HEK293 (cell line): Measurements from ENCODE around the gene AMOTL1.

Experiments used
- CTCF ChIA-PET: fragments of 350-600 bp; formaldehyde crosslinking; extraction: SDS; loops from one replicate; lab custom pipeline; 2021; ENCODE audit warnings: antibody characterized with exemption; lab: Yijun Ruan, JAX
- POLR2A ChIA-PET: fragments of 300-600 bp; formaldehyde crosslinking; extraction: SDS; loops from one replicate; lab custom pipeline; 2020; ENCODE audit warnings: antibody characterized with exemption, inconsistent platforms; lab: Yijun Ruan, JAX
- H3K27ac ChIP-seq: fragments of 200-500 bp; sonication (Bioruptor generic); 2 replicates; pipeline ENCODE4 v1.5.1; 2014; ENCODE audit warnings: low read depth, low read length, control low read depth, inconsistent platforms; ENCODE audit errors: extremely low read depth
- H3K36me3 ChIP-seq, 2 experiments: fragments of 200-500 bp in 1 of 2; sonication (Bioruptor generic) in 1 of 2; 1 replicate in 1 of 2; 2 replicates in 1 of 2; pipeline ENCODE4 v1.5.1; 2014 to 2017; ENCODE audit warnings: inconsistent platforms in 2 of 2, low read length in 2 of 2; ENCODE audit not compliant: control insufficient read depth in 2 of 2, insufficient read depth in 1 of 2
- H3K4me1 ChIP-seq: fragments of 200-500 bp; sonication (Bioruptor generic); 2 replicates; pipeline ENCODE4 v1.5.1; 2014; ENCODE audit warnings: mild to moderate bottlenecking, low read length, inconsistent platforms; ENCODE audit not compliant: control insufficient read depth, insufficient read depth
- H3K4me3 ChIP-seq: 2 replicates; pipeline ENCODE4 v1.5.1; 2011; ENCODE audit warnings: low read depth, mild to moderate bottlenecking, control low read depth, low read length, moderate library complexity
- H3K9me3 ChIP-seq: fragments of 200-500 bp; sonication (Bioruptor generic); 2 replicates; pipeline ENCODE4 v1.5.1; 2014; ENCODE audit warnings: low read depth, low read length, inconsistent platforms; ENCODE audit not compliant: control insufficient read depth, insufficient read depth
- KLF16 ChIP-seq: fragments of 450-650 bp; formaldehyde crosslinking; IDR thresholded peaks from 2 replicates; pipeline ENCODE4 v1.5.1; 2017; ENCODE audit warnings: missing biosample characterization, missing genetic modification characterization
- YY2 ChIP-seq: fragments of 450-650 bp; formaldehyde crosslinking; IDR thresholded peaks from 2 replicates; pipeline ENCODE4 v1.5.1; 2016; ENCODE audit warnings: missing biosample characterization, missing genetic modification characterization
- ZFP41 ChIP-seq: fragments of 450-650 bp; formaldehyde crosslinking; IDR thresholded peaks from 2 replicates; pipeline ENCODE4 v1.5.1; 2016; ENCODE audit warnings: missing biosample characterization, missing genetic modification characterization, borderline replicate concordance
- ZNF133 ChIP-seq: fragments of 450-650 bp; formaldehyde crosslinking; IDR thresholded peaks from 2 replicates; pipeline ENCODE4 v1.5.1; 2016; ENCODE audit warnings: missing biosample characterization, missing genetic modification characterization
- ZNF221 ChIP-seq: fragments of 450-650 bp; formaldehyde crosslinking; IDR thresholded peaks from 2 replicates; pipeline ENCODE4 v1.5.1; 2017; ENCODE audit warnings: missing biosample characterization, missing genetic modification characterization, borderline replicate concordance
- ZNF248 ChIP-seq: fragments of 450-650 bp; formaldehyde crosslinking; IDR thresholded peaks from 2 replicates; pipeline ENCODE4 v1.5.1; 2017; ENCODE audit warnings: missing biosample characterization, missing genetic modification characterization
- ZNF335 ChIP-seq: fragments of 450-650 bp; formaldehyde crosslinking; conservative IDR thresholded peaks from 2 replicates; pipeline ENCODE4 v1.5.1; 2016; ENCODE audit warnings: missing biosample characterization, missing genetic modification characterization
- ZNF362 ChIP-seq: fragments of 450-650 bp; formaldehyde crosslinking; IDR thresholded peaks from 2 replicates; pipeline ENCODE4 v1.5.1; 2016; ENCODE audit warnings: missing biosample characterization, missing genetic modification characterization
- ZNF549 ChIP-seq: fragments of 450-650 bp; IDR thresholded peaks from 2 replicates; pipeline ENCODE4 v1.5.1; 2018; ENCODE audit warnings: missing biosample characterization, missing genetic modification characterization, mild to moderate bottlenecking, inconsistent platforms, moderate library complexity
- ZNF560 ChIP-seq: fragments of 450-650 bp; formaldehyde crosslinking; IDR thresholded peaks from 2 replicates; pipeline ENCODE4 v1.5.1; 2017; ENCODE audit warnings: missing biosample characterization, missing genetic modification characterization, borderline replicate concordance
- ZNF658 ChIP-seq: fragments of 450-650 bp; formaldehyde crosslinking; IDR thresholded peaks from 2 replicates; pipeline ENCODE4; 2016; ENCODE audit warnings: missing biosample characterization, missing genetic modification characterization
- ZNF660 ChIP-seq: fragments of 450-650 bp; IDR thresholded peaks from 2 replicates; pipeline ENCODE4 v1.5.1; 2018; ENCODE audit warnings: missing biosample characterization, mild to moderate bottlenecking, missing genetic modification characterization
- ZNF677 ChIP-seq: fragments of 450-650 bp; IDR thresholded peaks from 2 replicates; pipeline ENCODE4 v1.5.0; 2018; ENCODE audit warnings: missing biosample characterization, mild to moderate bottlenecking, missing genetic modification characterization, moderate library complexity
- ZNF704 ChIP-seq: fragments of 450-650 bp; formaldehyde crosslinking; IDR thresholded peaks from 2 replicates; pipeline ENCODE4 v1.5.1; 2016; ENCODE audit warnings: missing biosample characterization, missing genetic modification characterization
- ZNF785 ChIP-seq: fragments of 450-650 bp; formaldehyde crosslinking; IDR thresholded peaks from 2 replicates; pipeline ENCODE4 v1.5.1; 2016; ENCODE audit warnings: missing biosample characterization, missing genetic modification characterization
- TF ChIP-seq, protein P1 (sequence below): fragments of 450-650 bp; formaldehyde crosslinking; IDR thresholded peaks from 2 replicates; pipeline ENCODE4 v1.5.1; 2016; ENCODE audit warnings: missing biosample characterization, missing genetic modification characterization
- TF ChIP-seq, protein P2 (sequence below): fragments of 450-650 bp; formaldehyde crosslinking; IDR thresholded peaks from 2 replicates; pipeline ENCODE4; 2016; ENCODE audit warnings: missing biosample characterization, missing genetic modification characterization
- TF ChIP-seq, protein P3 (sequence below): fragments of 450-650 bp; formaldehyde crosslinking; IDR thresholded peaks from 2 replicates; pipeline ENCODE4 v1.5.1; 2016; ENCODE audit warnings: missing biosample characterization, missing genetic modification characterization

Gene AMOTL1

DNA sequence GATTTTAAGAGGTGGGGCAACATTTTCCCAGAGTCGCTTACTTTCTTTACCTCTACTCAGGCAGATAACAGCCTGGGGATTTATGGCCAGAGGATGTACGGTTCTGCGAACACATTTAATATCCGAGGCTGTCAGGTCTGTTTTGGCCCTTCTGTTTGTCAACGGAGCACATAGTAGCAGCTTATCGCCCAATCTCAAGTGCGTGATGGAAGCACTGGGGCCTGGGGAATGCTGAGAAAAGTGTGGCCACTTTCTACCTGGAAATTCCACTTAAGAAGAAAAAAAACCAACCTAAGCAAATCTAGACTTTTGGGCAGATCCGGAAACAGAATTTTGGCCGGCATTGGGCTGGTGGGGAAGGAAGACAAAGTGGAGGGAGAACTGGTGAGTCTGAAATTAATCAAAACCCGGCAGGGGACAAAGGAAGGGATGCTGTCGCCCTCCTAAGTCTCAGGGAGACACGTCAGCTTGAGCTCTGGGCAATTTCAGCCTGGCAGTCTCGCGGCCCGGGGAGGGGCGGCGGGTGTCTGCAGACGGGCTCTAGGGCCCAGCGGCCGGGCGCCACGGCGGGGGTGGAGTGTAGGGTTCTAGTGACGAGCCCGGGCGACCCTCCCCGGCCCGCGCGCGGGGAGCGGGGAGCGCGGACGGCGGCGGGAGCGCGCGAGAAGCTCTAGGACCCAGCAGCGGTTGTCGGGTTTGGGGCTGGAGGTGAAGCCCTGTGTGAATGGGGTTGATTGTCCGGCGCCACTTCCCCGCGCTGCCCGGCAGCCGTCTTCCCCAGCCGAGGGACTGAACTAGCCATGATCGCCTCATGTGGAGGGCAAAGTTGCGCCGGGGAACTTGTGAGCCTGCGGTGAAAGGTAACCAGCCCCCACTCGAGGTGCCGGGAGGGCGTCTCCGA lies at the start of gene AMOTL1 (continued):
- TF ChIP-seq, protein P1, sequence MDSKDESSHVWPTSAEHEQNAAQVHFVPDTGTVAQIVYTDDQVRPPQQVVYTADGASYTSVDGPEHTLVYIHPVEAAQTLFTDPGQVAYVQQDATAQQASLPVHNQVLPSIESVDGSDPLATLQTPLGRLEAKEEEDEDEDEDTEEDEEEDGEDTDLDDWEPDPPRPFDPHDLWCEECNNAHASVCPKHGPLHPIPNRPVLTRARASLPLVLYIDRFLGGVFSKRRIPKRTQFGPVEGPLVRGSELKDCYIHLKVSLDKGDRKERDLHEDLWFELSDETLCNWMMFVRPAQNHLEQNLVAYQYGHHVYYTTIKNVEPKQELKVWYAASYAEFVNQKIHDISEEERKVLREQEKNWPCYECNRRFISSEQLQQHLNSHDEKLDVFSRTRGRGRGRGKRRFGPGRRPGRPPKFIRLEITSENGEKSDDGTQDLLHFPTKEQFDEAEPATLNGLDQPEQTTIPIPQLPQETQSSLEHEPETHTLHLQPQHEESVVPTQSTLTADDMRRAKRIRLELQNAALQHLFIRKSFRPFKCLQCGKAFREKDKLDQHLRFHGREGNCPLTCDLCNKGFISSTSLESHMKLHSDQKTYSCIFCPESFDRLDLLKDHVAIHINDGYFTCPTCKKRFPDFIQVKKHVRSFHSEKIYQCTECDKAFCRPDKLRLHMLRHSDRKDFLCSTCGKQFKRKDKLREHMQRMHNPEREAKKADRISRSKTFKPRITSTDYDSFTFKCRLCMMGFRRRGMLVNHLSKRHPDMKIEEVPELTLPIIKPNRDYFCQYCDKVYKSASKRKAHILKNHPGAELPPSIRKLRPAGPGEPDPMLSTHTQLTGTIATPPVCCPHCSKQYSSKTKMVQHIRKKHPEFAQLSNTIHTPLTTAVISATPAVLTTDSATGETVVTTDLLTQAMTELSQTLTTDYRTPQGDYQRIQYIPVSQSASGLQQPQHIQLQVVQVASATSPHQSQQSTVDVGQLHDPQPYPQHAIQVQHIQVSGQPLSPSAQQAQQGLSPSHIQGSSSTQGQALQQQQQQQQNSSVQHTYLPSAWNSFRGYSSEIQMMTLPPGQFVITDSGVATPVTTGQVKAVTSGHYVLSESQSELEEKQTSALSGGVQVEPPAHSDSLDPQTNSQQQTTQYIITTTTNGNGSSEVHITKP (tag by site-specific recombination), result peak; percentile 92
- 0 out of 2 replicates have a peak, but pooled peaks have one; percentile 49 for TF ChIP-seq ZNF785 (tag by site-specific recombination)
- TF ChIP-seq, protein P2, sequence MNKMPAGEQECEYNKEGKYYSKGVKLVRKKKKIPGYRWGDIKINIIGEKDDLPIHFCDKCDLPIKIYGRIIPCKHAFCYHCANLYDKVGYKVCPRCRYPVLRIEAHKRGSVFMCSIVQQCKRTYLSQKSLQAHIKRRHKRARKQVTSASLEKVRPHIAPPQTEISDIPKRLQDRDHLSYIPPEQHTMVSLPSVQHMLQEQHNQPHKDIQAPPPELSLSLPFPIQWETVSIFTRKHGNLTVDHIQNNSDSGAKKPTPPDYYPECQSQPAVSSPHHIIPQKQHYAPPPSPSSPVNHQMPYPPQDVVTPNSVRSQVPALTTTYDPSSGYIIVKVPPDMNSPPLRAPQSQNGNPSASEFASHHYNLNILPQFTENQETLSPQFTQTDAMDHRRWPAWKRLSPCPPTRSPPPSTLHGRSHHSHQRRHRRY (tag by site-specific recombination), result no peak
- TF ChIP-seq, protein P3, sequence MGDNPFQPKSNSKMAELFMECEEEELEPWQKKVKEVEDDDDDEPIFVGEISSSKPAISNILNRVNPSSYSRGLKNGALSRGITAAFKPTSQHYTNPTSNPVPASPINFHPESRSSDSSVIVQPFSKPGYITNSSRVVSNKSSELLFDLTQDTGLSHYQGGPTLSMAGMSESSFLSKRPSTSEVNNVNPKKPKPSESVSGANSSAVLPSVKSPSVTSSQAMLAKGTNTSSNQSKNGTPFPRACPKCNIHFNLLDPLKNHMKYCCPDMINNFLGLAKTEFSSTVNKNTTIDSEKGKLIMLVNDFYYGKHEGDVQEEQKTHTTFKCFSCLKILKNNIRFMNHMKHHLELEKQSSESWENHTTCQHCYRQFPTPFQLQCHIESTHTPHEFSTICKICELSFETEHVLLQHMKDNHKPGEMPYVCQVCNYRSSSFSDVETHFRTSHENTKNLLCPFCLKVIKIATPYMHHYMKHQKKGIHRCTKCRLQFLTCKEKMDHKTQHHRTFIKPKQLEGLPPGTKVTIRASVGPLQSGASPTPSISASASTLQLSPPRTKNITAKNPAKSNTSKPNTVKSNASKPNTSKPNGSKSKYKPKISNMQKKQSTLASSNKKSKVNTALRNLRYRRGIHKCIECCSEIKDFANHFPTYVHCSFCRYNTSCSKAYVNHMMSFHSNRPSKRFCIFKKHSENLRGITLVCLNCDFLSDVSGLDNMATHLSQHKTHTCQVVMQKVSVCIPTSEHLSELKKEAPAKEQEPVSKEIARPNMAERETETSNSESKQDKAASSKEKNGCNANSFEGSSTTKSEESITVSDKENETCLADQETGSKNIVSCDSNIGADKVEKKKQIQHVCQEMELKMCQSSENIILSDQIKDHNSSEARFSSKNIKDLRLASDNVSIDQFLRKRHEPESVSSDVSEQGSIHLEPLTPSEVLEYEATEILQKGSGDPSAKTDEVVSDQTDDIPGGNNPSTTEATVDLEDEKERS (tag by site-specific recombination), result 0 out of 2 replicates have a peak, but pooled peaks have one; percentile 36
- peak; percentile 74 for TF ChIP-seq KLF16 (tag by site-specific recombination)

- H3K36me3 ChIP-seq, result no peaks in the 10 kb centered on the region
- H3K4me3 ChIP-seq, result no peak overlapping the region
- CTCF ChIA-PET, result no interaction called here
- no peak for TF ChIP-seq ZNF335
- no peak for TF ChIP-seq ZNF677
- TF ChIP-seq ZNF133 (tag by site-specific recombination), result no peak
- no peak for TF ChIP-seq YY2
- no peak for TF ChIP-seq ZNF248 (tag by site-specific recombination)
- no peak for TF ChIP-seq ZFP41 (tag by site-specific recombination)
- no peak for TF ChIP-seq ZNF704 (tag by site-specific recombination)
- no peak for TF ChIP-seq ZNF549
- no peak for TF ChIP-seq ZNF660 (tag by site-specific recombination)
- TF ChIP-seq ZNF560 (tag by site-specific recombination), result no peak
- TF ChIP-seq ZNF362, result no peak
- no peak for TF ChIP-seq ZNF658 (tag by site-specific recombination)
- no peak for TF ChIP-seq ZNF221 (tag by site-specific recombination)
- no peaks in the 10 kb centered on the region for H3K4me1 ChIP-seq
- POLR2A ChIA-PET, result no interaction called here
- no peak overlapping the region for H3K27ac ChIP-seq
- no peaks in the 10 kb centered on the region for H3K9me3 ChIP-seq
Observed at GRCh38 chr11:94719876-94720275, 48.3 kb upstream of the AMOTL1 start.
